Effector memory CD4-positive, alpha-beta T cell (primary cell): ENCODE measurements around the gene SLC17A2.
A peak's percentile ranks its signal among the peaks of the same experiment; 100 is the strongest.

ENCODE experiments used
- DNase-seq, 3 donors: peaks; one replicate each; pipeline ENCODE4 v3.0.0-alpha.2; 2020
- H3K27ac ChIP-seq: 2 replicates; pipeline ENCODE4 v1.7.0; 2013; ENCODE audit warnings: mild to moderate bottlenecking, low read length, moderate library complexity; ENCODE audit not compliant: insufficient read depth, poor library complexity, severe bottlenecking
- H3K27me3 ChIP-seq: replicated peaks from 2 replicates; pipeline ENCODE4 v1.7.0; 2013; ENCODE audit warnings: mild to moderate bottlenecking, low read length; ENCODE audit not compliant: insufficient read depth, control insufficient read depth, poor library complexity, severe bottlenecking
- H3K36me3 ChIP-seq: 2 replicates; pipeline ENCODE4 v1.7.0; 2013; ENCODE audit warnings: mild to moderate bottlenecking, low read length, moderate library complexity; ENCODE audit not compliant: control insufficient read depth, insufficient read depth
- H3K4me1 ChIP-seq: 2 replicates; pipeline ENCODE4 v1.7.0; 2013; ENCODE audit warnings: low read length, mild to moderate bottlenecking; ENCODE audit not compliant: control insufficient read depth, insufficient read depth, poor library complexity, severe bottlenecking
- H3K4me3 ChIP-seq: 2 replicates; pipeline ENCODE4 v1.7.0; 2013; ENCODE audit warnings: low read length, low read depth, mild to moderate bottlenecking; ENCODE audit not compliant: insufficient read depth, poor library complexity, severe bottlenecking
- H3K9me3 ChIP-seq: 2 replicates; pipeline ENCODE4 v1.7.0; 2013; ENCODE audit warnings: mild to moderate bottlenecking, low read length, moderate library complexity; ENCODE audit not compliant: control insufficient read depth

The SLC17A2 gene

DNA sequence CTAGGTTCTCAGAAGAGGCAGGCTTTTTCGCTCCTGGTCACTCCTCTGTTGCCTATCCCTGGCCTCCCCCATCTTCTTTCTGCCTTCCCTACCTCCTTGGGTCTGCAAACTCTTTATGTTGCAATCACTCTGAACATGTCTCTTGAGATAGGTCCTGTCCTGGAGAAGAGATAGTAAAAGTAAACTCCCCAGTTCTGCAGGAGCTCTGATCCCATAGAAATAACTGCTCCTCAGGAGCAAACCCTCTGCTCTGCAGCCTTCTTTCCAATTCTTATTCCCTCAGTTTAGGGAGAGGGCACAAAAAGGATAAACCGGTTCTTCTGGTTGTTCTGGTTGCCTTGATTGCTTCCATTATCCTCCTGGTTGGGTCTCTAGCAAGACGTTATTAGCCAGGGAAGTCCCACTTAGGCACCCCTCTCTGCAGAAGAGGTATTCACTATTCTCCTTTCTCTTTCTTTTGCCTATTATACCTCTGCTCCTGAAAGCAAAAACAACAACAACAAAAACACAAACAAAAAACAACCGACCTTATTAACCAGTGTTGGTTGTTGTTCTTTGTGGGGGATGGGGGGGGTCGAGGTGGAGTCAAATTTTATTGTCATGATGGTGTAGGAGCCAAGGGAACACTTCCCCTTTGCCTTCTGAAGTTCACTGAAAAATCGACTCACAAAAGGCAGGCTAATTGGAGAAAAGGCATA lies 33.1 kb upstream of the SLC17A2 start:
- peaks cover 68% of the 10 kb centered on the region for H3K4me1 ChIP-seq
- H3K36me3 ChIP-seq, result peaks cover 29% of the 10 kb centered on the region
- no peak for DNase-seq
- no peaks in the 10 kb centered on the region for H3K9me3 ChIP-seq
- H3K4me3 ChIP-seq, result peak overlapping the region; percentile 58
- no peaks in the 10 kb centered on the region for H3K27me3 ChIP-seq
- peak overlapping the region; percentile 33 for H3K27ac ChIP-seq

DNA sequence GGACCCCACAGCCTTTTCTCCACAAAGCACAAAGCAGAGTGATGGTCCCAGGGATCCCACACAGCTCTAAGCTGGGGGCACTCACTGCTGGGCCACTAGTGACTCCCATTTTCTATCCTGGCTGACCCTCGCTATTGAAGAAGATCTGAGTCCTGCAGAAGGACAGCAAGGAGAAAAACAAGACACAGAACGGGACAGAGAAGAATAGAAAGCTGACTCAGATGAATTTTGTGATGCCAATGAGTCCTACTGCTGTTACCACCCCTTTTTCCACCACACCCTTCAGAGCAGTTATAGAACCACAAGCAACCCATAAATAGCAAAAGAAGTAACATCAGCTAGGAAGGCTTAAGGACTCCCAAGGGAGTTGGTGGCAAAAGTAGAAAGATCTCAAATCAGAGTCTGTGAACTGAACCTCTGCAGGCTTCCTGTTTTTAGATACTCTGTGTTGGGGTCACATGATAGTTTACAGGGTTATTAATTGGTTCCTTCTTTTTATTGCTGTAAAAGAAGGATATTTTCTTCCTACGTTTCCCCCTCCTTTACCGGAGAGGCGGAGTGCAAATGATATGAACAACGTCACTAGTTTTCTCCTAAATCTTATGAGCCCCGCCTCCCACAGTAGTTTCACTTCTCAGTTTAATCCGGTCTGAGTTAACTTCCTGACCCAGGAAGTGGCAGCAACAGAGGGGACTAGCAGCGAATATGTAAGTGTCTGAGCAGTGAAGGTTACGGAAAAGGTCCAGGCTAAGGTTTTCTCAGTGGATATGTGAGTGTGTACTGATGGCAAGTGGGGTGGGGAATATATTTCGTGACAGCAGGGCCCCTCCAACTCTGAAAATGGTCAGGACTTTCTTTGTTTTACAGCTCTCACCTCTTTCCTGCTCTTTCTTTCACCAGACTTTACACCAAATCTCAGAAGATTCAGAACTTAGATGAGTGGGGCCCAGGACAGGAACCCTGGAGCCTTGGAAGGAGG lies 31.9 kb upstream of the SLC17A2 start, which contains the start of gene TRIM38:
TRIM38 (plus strand) TSS at position 654 of the 979 bp plus-strand sequence. CDS start 3,721 bp downstream, outside the sequence.
- peak within 1 kb of the TSS; percentile 58 for H3K4me3 ChIP-seq
- H3K4me1 ChIP-seq, result peaks cover 60% of the 10 kb centered on the region
- peak; percentile 58 to 77 (median 64) for DNase-seq
- H3K9me3 ChIP-seq, result no peaks in the 10 kb centered on the region
- peak within 1 kb of the TSS; percentile 85 for H3K27ac ChIP-seq
- peaks cover 18% of the 10 kb centered on the region for H3K36me3 ChIP-seq
- H3K27me3 ChIP-seq, result no peaks in the 10 kb centered on the region

DNA sequence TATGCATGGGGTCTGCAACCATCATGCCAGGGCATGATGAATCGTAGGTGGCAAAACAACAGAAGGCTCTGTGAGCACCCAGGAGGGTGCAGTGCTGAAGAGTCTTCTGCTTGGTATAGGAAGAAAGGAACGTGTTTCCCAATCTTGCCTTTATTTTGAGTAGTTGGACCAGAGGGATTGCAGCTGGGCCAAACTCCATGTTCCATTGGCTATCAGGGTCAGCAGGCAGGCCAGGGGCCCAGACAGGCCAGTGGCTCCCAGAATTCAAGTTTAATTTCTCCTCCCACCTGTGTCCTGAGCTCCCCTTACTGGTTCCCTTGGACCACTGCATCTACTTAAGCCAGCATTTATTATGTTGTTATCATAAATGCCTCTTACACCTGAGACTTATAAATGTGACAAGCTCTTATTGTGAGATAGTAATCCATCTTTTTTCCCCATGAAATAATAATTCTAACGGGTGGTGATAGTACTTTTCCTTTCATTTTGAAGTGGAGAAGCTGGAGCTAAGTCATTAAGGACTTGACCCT lies 31.2 kb upstream of the SLC17A2 start:
- peaks cover 55% of the 10 kb centered on the region for H3K4me1 ChIP-seq
- DNase-seq, result no peak

DNA sequence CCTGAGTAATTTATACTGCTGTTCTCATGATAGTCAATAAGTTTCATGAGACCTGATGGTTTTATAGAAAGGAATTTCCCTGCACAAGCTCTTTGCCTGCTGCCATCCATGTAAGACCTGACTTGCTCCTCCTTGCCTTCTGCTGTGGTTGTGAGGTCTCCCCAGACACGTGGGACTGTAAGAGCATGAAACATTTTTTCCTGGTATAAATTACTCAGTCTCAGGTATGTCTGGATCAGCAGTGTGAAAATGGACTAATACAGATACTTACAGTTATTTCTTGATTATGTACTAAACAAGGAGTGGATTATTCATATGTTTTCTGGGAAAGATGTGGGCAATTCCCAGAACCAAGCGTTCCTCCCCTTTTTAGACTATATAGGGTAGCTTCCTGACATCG lies 30.2 kb upstream of the SLC17A2 start:
- Histone ChIP-seq H3K36me3 (peaks cover 6% of the 10 kb centered on the region), H3K4me3 (no peak overlapping the region), H3K9me3 (no peaks in the 10 kb centered on the region), H3K27me3 (no peaks in the 10 kb centered on the region), H3K4me1 (peaks cover 46% of the 10 kb centered on the region), H3K27ac (peak overlapping the region; percentile 85)
- DNase-seq, result no peak

More for the DNA sequence above, 31.2 kb upstream of the SLC17A2 start:
- Histone ChIP-seq H3K36me3 (peaks cover 12% of the 10 kb centered on the region), H3K27me3 (no peaks in the 10 kb centered on the region), H3K9me3 (no peaks in the 10 kb centered on the region), H3K27ac (peak overlapping the region; percentile 85), H3K4me3 (peak overlapping the region; percentile 58)

DNA sequence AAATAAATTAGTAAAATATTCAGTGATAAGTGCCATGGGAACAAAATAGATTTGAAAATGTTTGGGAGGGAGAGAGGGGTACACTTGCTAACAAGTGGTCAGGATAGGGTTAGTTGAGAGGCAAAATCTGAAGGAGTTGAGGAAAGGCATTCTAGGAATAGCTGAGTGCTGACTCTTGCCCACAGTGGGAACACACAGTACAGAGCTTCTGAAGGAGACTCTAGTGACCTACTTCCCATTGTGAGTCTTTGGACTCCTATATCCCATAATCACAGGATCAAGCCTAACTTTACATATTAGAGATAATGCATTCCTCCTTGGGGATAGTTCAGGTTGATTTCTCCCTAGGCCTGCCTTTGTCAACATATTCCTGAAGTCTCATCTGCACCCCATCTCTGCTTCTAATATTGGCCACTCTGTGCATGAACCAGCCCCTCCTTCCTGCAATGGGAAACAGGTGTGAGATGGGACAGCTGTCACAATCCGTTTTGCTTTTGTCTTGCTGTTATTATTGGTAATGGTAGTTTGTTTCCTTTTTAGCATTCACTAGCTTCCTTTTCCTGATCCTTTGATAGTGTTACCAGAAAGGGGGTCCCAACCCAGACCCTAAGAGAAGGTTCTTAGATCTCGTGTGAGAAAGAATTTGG lies 29.5 kb upstream of the SLC17A2 start:
- H3K4me3 ChIP-seq, result peak overlapping the region; percentile 20

DNA sequence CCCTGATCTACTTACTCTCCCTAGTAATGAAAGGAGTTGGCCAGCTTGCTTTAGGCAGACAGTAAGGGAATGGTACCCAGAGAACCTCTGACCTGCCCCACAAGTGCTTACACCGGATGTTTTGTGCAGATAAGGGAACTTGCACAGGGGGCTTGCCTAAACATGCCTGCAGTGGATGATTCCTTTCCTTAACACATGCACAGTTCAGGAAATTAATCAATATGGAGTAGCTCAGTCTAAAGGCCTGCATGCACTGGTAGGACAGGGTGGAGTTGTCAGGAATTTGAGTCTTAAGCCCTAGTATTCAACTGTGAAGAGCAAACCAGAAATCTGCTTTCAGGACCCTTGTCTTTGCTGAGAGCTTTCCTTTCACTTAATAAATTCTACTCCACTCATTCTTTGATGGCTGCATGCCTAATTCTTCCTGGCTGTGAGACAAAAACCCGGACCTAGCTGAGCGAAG lies 28.2 kb upstream of the SLC17A2 start:
- Histone ChIP-seq H3K4me1 (peaks cover 31% of the 10 kb centered on the region), H3K9me3 (no peaks in the 10 kb centered on the region), H3K4me3 (peak overlapping the region; percentile 37), H3K36me3 (no peaks in the 10 kb centered on the region), H3K27ac (peak overlapping the region; percentile 45), H3K27me3 (no peaks in the 10 kb centered on the region)
- no peak for DNase-seq

More for the DNA sequence above, 29.5 kb upstream of the SLC17A2 start:
- no peak for DNase-seq
- Histone ChIP-seq H3K9me3 (no peaks in the 10 kb centered on the region), H3K27me3 (no peaks in the 10 kb centered on the region), H3K36me3 (peaks cover 2% of the 10 kb centered on the region), H3K4me1 (peaks cover 42% of the 10 kb centered on the region), H3K27ac (peak overlapping the region; percentile 85)

DNA sequence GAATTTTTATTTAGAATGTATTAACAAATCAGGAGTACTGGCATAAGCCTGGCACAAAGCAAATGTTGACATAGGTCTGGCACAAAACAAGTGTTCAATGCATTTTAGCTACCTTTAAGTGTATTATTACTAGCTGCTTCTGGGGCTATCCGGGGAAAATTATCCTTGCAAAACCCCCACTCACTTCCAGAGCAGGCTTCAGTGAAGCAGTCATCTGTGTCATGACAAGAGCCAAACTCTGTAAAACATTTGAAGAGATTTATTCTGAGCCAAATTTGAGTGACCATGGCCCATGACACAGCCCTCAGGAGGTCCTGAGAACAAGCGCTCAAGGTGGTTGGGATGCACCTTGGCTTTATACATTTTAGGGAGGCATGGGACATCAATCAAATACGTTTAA lies 25.7 kb upstream of the SLC17A2 start:
- no peak for DNase-seq
- Histone ChIP-seq H3K4me3 (no peak overlapping the region), H3K27ac (no peak overlapping the region), H3K27me3 (no peaks in the 10 kb centered on the region), H3K36me3 (no peaks in the 10 kb centered on the region), H3K4me1 (peaks cover 18% of the 10 kb centered on the region), H3K9me3 (no peaks in the 10 kb centered on the region)

DNA sequence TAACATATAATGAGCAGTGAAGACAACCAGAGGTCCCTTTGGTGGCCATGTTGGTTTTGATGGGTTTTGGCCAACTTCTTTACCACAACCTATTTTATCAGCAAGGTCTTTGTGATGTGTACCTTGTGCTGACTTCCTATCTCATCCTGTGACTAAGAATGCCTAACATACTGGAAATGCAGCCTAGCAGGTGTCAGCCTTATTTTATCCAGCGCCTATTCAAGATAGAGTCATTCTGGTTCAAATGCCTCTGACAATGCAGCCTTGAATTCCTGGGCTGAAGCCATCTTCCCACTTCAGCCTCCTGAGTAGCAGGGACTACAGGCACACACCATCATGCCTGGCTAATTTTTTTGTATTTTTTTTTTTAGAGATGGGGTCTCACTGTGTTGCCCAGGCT lies 24.3 kb upstream of the SLC17A2 start:
- Histone ChIP-seq H3K36me3 (no peaks in the 10 kb centered on the region), H3K27me3 (no peaks in the 10 kb centered on the region), H3K4me3 (no peak overlapping the region), H3K27ac (no peak overlapping the region), H3K4me1 (peaks cover 7% of the 10 kb centered on the region), H3K9me3 (no peaks in the 10 kb centered on the region)
- no peak for DNase-seq

DNA sequence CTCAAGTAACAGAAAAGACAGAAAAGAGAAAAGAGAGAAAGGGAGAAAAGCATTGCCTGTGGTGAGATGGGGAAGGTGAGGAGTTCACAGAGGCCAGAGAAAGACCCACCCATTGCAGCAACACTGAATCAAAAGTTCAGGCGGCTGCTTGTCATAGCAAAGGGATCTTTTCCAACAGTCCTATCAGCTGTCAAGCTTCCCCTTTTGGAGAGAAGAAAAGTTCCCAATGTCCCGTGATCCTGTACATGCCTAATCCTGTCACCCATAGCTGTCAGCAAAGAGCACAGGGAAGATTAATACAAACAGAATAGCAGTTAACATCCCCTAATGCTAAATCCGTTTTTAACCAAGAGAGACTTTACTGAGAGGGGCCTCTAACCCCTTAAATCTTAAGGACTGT lies 23.2 kb upstream of the SLC17A2 start:
- no peak for DNase-seq
- no peak overlapping the region for H3K27ac ChIP-seq
- H3K4me3 ChIP-seq, result no peak overlapping the region
- H3K27me3 ChIP-seq, result no peaks in the 10 kb centered on the region
- no peaks in the 10 kb centered on the region for H3K36me3 ChIP-seq
- peaks cover under 1% of the 10 kb centered on the region for H3K4me1 ChIP-seq
- no peaks in the 10 kb centered on the region for H3K9me3 ChIP-seq
